Lung (tissue), 12 donors: ENCODE results near the gene MMAB. TPM values are rescaled to one million over a fixed set of nuclear protein-coding genes. Genes with fewer than 3 reads are reported as not detected.

Experiments
- ATAC-seq: fragments of 200-7000 bp; cut with Tn5 transposase; one replicate; pipeline ENCODE4 v1.9.1; 2020; ENCODE audit warnings: moderate number of reproducible peaks; ENCODE audit not compliant: insufficient read depth, low FRiP score
- DNase-seq, 3 donors: peaks; one replicate each; pipeline ENCODE4 v3.0.0-alpha.2; 2013 to 2017
- H3K27ac ChIP-seq, 2 donors: one replicate each; pipeline ENCODE4 v1.5.1; 2013; ENCODE audit warnings: mild to moderate bottlenecking in 2 of 2, moderate library complexity in 2 of 2, control low read depth in 1 of 2, inconsistent platforms in 1 of 2, low read depth in 1 of 2, low read length in 1 of 2
- H3K27me3 ChIP-seq, 3 donors: one replicate each; pipeline ENCODE4 v1.5.1; 2013; ENCODE audit warnings: low read length in 2 of 3; ENCODE audit not compliant: control insufficient read depth in 3 of 3, insufficient read depth in 3 of 3
- H3K36me3 ChIP-seq, 4 donors: one replicate each; pipeline ENCODE4 v1.5.1; 2013; ENCODE audit warnings: low read length in 4 of 4, mild to moderate bottlenecking in 1 of 4, moderate library complexity in 1 of 4; ENCODE audit not compliant: control insufficient read depth in 4 of 4, insufficient read depth in 4 of 4
- H3K4me1 ChIP-seq, 5 donors: one replicate each; pipeline ENCODE4 v1.5.1; 2013; ENCODE audit warnings: low read length in 5 of 5, mild to moderate bottlenecking in 2 of 5, moderate library complexity in 1 of 5; ENCODE audit not compliant: control insufficient read depth in 5 of 5, insufficient read depth in 5 of 5
- H3K4me3 ChIP-seq: one replicate; pipeline ENCODE4 v1.5.1; 2013; ENCODE audit warnings: mild to moderate bottlenecking, control low read depth, moderate library complexity
- H3K9ac ChIP-seq, 2 donors: one replicate each; pipeline ENCODE4 v1.5.1; 2013; ENCODE audit warnings: low read length in 2 of 2, control low read depth in 1 of 2; ENCODE audit not compliant: insufficient read depth in 1 of 2
- H3K9me3 ChIP-seq, 4 donors: one replicate each; pipeline ENCODE4 v1.5.1; 2013; ENCODE audit warnings: low read length in 3 of 4, mild to moderate bottlenecking in 1 of 4, moderate library complexity in 1 of 4; ENCODE audit not compliant: control insufficient read depth in 4 of 4, insufficient read depth in 3 of 4
- CTCF ChIP-seq: IDR thresholded peaks from 2 replicates; pipeline ENCODE4 v1.5.1; 2012; ENCODE audit warnings: mild to moderate bottlenecking; ENCODE audit errors: control extremely low read depth, extremely low read depth
- WGBS, 2 donors: extraction: QIAGEN DNeasy Blood & Tissue Kit; methylation state at CpG; one replicate each; pipeline ENCODE4 v1.1.7; 2013; 5-methylcytosine and 5-hydroxymethylcytosine counted together
- polyA plus RNA-seq, 2 donors: library from polyadenylated mRNA; stranded (reverse); fragments of 200-250 nt; gene quantifications; one replicate each; pipeline ENCODE4 v1.2.1, GENCODE V29; 2013
- total RNA-seq, 2 donors: library from RNA; depleted of rRNA in 1 of 2; stranded (reverse); fragments of >200 nt in 1 of 2; gene quantifications; one replicate each; pipeline ENCODE4 v1.2.1, GENCODE V29; 2014 to 2021
- donor health status: control.
- donor health status: control.
- donor health status: Bipolar disorder and iron deficiency.
- donor health status: healthy.
- donor health status: DM: yes; HTN: yes; CAD: no.

The MMAB gene
- total and polyA plus RNA-seq, 4 donors = 23.8 to 90.2 (median 77.9) TPM

- Histone ChIP-seq H3K36me3 (peaks cover 0 to 13% (median 0%) of the 10 kb centered on the region in 4 donors), H3K9me3 (no peaks in the 10 kb centered on the region), H3K4me3 (no peak overlapping the region), H3K9ac (no peak overlapping the region), H3K4me1 (peaks cover 0 to 7% (median 3%) of the 10 kb centered on the region in 5 donors), H3K27me3 (no peaks in the 10 kb centered on the region), H3K27ac (no peak overlapping the region)
- DNase-seq (no peak), ATAC-seq (no peak)
- WGBS, 2 donors = 86 to 93% methylated on average over 2 of the region's 2 CpGs
- TF ChIP-seq CTCF = no peak
These were observed 27.2 kb upstream of the MMAB start for GRCh38 chr12:109600481-109600880.

- H3K36me3 ChIP-seq = peaks cover 0 to 22% (median 5%) of the 10 kb centered on the region in 4 donors
- no peak overlapping the region for H3K27ac ChIP-seq
- WGBS, 2 donors = 86 to 87% methylated on average over 7 of the region's 7 CpGs
- no peak overlapping the region for H3K4me3 ChIP-seq
- TF ChIP-seq CTCF = no peak
- H3K27me3 ChIP-seq = no peaks in the 10 kb centered on the region
- DNase-seq (no peak), ATAC-seq (no peak)
- H3K9me3 ChIP-seq = no peaks in the 10 kb centered on the region
- H3K4me1 ChIP-seq = peaks cover 0 to 7% (median 3%) of the 10 kb centered on the region in 5 donors
- H3K9ac ChIP-seq = no peak overlapping the region
These were observed 25.8 kb upstream of the MMAB start for GRCh38 chr12:109599087-109599486.

GRCh38 chr12:109598428-109598854, 25.1 kb upstream of the MMAB start:
- Histone ChIP-seq H3K27ac (no peak overlapping the region), H3K9me3 (no peaks in the 10 kb centered on the region), H3K9ac (no peak overlapping the region), H3K4me3 (no peak overlapping the region), H3K4me1 (peaks cover 0 to 7% (median 3%) of the 10 kb centered on the region in 5 donors), H3K27me3 (no peaks in the 10 kb centered on the region), H3K36me3 (peaks cover 0 to 24% (median 7%) of the 10 kb centered on the region in 4 donors)
- WGBS, 2 donors = 82 to 91% methylated on average over 11 of the region's 11 CpGs
- DNase-seq = no peak
- TF ChIP-seq CTCF = no peak
- ATAC-seq = no peak

GRCh38 chr12:109597795-109598427, 24.6 kb upstream of the MMAB start:
- H3K36me3 ChIP-seq = peaks cover 0 to 27% (median 8%) of the 10 kb centered on the region in 4 donors
- no peaks in the 10 kb centered on the region for H3K9me3 ChIP-seq
- ATAC-seq = peak; percentile 76
- WGBS, 2 donors = 43 to 45% methylated on average over 27 of the region's 27 CpGs
- DNase-seq = peak; percentile 88 to 90 (median 89)
- H3K4me3 ChIP-seq = no peak overlapping the region
- H3K9ac ChIP-seq = no peak overlapping the region
- TF ChIP-seq CTCF = peak; percentile 88
- H3K27ac ChIP-seq = no peak overlapping the region
- no peaks in the 10 kb centered on the region for H3K27me3 ChIP-seq
- H3K4me1 ChIP-seq = peaks cover 0 to 7% (median 3%) of the 10 kb centered on the region in 5 donors
